ENCODE results near the gene MEOX2. TPM values are rescaled to one million over a fixed set of nuclear protein-coding genes. Genes with fewer than 3 reads are reported as not detected.

MEOX2 gene
- total RNA-seq, 1 experiment from 2014 or later = not detected

DNA sequence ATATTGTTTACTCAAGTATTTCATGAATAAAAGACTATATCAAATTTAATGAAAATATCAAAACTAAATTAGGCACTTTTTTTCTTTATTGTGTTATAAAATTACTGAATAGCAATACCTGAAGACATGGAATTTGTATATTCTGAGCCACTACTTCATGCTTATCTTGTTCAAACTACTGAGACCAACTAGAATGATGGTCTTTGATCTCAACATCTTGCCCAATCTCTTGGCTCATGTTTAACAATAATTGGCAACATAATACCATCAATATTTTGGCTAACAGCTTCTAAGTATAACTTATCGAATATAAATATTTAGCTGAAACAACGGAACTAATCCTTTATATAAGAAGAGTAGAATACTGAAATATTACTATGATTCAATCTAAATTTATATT lies 68.2 kb downstream of the MEOX2 start:
- Histone ChIP-seq H2BK5ac (ENCODE audit: insufficient read length, low read length) (no peak overlapping the region), H2AFZ (ENCODE audit: low read length) (no peak overlapping the region)

More for the DNA sequence above, 68.2 kb downstream of the MEOX2 start:
- Histone ChIP-seq H3K56ac (ENCODE audit: insufficient read length, low read depth, low read length) (no peak overlapping the region), H2AK5ac (ENCODE audit: insufficient read length, low read length) (no peak overlapping the region), H3K4me1 (ENCODE audit: insufficient read depth, low read length) (no peaks in the 10 kb centered on the region), H3K27me3 (ENCODE audit: insufficient read depth, low read length) (no peaks in the 10 kb centered on the region), H2BK15ac (ENCODE audit: low read depth, low read length) (no peak overlapping the region), H3K27ac (ENCODE audit: insufficient read length, low read depth, low read length) (no peak overlapping the region), H3T11ph (ENCODE audit: low read length) (no peak overlapping the region), H3K79me2 (ENCODE audit: insufficient read depth, low read length) (no peaks in the 10 kb centered on the region), H3K14ac (ENCODE audit: insufficient read depth, low read length) (no peak overlapping the region), H3K9ac (ENCODE audit: extremely low read depth, insufficient read length, low read length) (no peak overlapping the region), H3K23me2 (ENCODE audit: insufficient read length, low read depth, low read length, poor library complexity, severe bottlenecking) (no peaks in the 10 kb centered on the region), H3K4ac (ENCODE audit: low read depth, low read length) (no peak overlapping the region), H3K79me1 (ENCODE audit: insufficient read depth, low read depth, low read length, poor library complexity, severe bottlenecking) (no peaks in the 10 kb centered on the region), H2BK120ac (ENCODE audit: low read depth, low read length, poor library complexity, severe bottlenecking) (no peak overlapping the region), H3K9me3 (ENCODE audit: control insufficient read depth, low read depth, low read length) (no peaks in the 10 kb centered on the region), H3K4me2 (ENCODE audit: insufficient read depth, insufficient read length, low read length) (no peak overlapping the region), H3K23ac (ENCODE audit: insufficient read length, low read depth, low read length) (no peak overlapping the region), H4K8ac (replicated peaks; ENCODE audit: insufficient read length, low read depth, low read length) (no peak overlapping the region), H4K20me1 (ENCODE audit: control insufficient read depth, insufficient read depth, insufficient read length) (no peaks in the 10 kb centered on the region), H3K18ac (ENCODE audit: insufficient read length, low read depth, low read length) (no peak overlapping the region), H4K91ac (ENCODE audit: insufficient read length, low read depth, low read length) (no peak overlapping the region), H2BK20ac (ENCODE audit: low read depth, low read length, poor library complexity, severe bottlenecking) (no peak overlapping the region), H2BK12ac (ENCODE audit: insufficient read length, low read depth, low read length) (no peak overlapping the region), H4K5ac (ENCODE audit: insufficient read length, low read depth, low read length) (no peak overlapping the region)
- no CpG with 5 or more reads among the region's 2 CpGs for WGBS (ENCODE audit: extremely low coverage, insufficient read length, low lambda C conversion rate)
- no peak overlapping the region for H3K27ac Mint-ChIP-seq
- TF ChIP-seq, protein P1, sequence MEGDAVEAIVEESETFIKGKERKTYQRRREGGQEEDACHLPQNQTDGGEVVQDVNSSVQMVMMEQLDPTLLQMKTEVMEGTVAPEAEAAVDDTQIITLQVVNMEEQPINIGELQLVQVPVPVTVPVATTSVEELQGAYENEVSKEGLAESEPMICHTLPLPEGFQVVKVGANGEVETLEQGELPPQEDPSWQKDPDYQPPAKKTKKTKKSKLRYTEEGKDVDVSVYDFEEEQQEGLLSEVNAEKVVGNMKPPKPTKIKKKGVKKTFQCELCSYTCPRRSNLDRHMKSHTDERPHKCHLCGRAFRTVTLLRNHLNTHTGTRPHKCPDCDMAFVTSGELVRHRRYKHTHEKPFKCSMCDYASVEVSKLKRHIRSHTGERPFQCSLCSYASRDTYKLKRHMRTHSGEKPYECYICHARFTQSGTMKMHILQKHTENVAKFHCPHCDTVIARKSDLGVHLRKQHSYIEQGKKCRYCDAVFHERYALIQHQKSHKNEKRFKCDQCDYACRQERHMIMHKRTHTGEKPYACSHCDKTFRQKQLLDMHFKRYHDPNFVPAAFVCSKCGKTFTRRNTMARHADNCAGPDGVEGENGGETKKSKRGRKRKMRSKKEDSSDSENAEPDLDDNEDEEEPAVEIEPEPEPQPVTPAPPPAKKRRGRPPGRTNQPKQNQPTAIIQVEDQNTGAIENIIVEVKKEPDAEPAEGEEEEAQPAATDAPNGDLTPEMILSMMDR (conservative IDR thresholded peaks at IDR 0.05) = no peak
- H3K4me3 Mint-ChIP-seq = no peak overlapping the region
- no peaks in the 10 kb centered on the region for H3K36me3 Mint-ChIP-seq (ENCODE audit: insufficient read depth in 1 of 3, low read depth in 3 of 3)
- no peak for DNase-seq
- H3K27me3 Mint-ChIP-seq (ENCODE audit: low read depth) = no peaks in the 10 kb centered on the region
- no peaks in the 10 kb centered on the region for H3K9me3 Mint-ChIP-seq
- H3K4me1 Mint-ChIP-seq = no peaks in the 10 kb centered on the region
